ENCODE results near the gene LRRK1.

GRCh38 chr15:100895721-100896120 lies 23.4 kb upstream of the LRRK1 start:
- no peak for TF ChIP-seq EZH2 (IDR thresholded peaks at IDR 0.05; ENCODE audit: low read length)
- TF ChIP-seq, protein P1, sequence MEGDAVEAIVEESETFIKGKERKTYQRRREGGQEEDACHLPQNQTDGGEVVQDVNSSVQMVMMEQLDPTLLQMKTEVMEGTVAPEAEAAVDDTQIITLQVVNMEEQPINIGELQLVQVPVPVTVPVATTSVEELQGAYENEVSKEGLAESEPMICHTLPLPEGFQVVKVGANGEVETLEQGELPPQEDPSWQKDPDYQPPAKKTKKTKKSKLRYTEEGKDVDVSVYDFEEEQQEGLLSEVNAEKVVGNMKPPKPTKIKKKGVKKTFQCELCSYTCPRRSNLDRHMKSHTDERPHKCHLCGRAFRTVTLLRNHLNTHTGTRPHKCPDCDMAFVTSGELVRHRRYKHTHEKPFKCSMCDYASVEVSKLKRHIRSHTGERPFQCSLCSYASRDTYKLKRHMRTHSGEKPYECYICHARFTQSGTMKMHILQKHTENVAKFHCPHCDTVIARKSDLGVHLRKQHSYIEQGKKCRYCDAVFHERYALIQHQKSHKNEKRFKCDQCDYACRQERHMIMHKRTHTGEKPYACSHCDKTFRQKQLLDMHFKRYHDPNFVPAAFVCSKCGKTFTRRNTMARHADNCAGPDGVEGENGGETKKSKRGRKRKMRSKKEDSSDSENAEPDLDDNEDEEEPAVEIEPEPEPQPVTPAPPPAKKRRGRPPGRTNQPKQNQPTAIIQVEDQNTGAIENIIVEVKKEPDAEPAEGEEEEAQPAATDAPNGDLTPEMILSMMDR (optimal IDR thresholded peaks at IDR 0.05 in 1 of 3, IDR thresholded peaks at IDR 0.05 in 1 of 3, conservative IDR thresholded peaks at IDR 0.05 in 1 of 3; ENCODE audit: extremely low read depth in 1 of 3, insufficient read depth in 2 of 3, low read length in 3 of 3) = no peak
